ENCODE measurements around the gene STRN. TPM values are rescaled to one million over a fixed set of nuclear protein-coding genes. Genes with fewer than 3 reads are reported as not detected.
"Not testable (repeated sequence)": the region's sequence is repeated elsewhere in the genome, so short reads cannot be mapped to it uniquely, and the experiment has no call there.

Gene STRN, protein sequence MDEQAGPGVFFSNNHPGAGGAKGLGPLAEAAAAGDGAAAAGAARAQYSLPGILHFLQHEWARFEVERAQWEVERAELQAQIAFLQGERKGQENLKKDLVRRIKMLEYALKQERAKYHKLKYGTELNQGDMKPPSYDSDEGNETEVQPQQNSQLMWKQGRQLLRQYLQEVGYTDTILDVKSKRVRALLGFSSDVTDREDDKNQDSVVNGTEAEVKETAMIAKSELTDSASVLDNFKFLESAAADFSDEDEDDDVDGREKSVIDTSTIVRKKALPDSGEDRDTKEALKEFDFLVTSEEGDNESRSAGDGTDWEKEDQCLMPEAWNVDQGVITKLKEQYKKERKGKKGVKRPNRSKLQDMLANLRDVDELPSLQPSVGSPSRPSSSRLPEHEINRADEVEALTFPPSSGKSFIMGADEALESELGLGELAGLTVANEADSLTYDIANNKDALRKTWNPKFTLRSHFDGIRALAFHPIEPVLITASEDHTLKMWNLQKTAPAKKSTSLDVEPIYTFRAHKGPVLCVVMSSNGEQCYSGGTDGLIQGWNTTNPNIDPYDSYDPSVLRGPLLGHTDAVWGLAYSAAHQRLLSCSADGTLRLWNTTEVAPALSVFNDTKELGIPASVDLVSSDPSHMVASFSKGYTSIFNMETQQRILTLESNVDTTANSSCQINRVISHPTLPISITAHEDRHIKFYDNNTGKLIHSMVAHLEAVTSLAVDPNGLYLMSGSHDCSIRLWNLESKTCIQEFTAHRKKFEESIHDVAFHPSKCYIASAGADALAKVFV
- total RNA-seq = 10 to 100 TPM; 30.8 TPM

- H3K9me3 Mint-ChIP-seq = no peaks in the 10 kb centered on the region
- no peaks in the 10 kb centered on the region for H3K27me3 Mint-ChIP-seq
- peak within 1 kb of the TSS; percentile 97 for H3K27ac Mint-ChIP-seq
- H3K4me1 Mint-ChIP-seq = peaks cover 39% of the 10 kb centered on the region
- peaks cover 10% of the 10 kb centered on the region for H3K36me3 Mint-ChIP-seq
- H3K4me3 Mint-ChIP-seq = peak within 1 kb of the TSS; percentile 97
- DNase-seq = peak; percentile 100
These were observed at the start of gene STRN for GRCh38 chr2:36966370-36967235. Gene STRN (minus strand): TSS chr2:36966536. CDS start chr2:36966463, 73 bp downstream.

DNA sequence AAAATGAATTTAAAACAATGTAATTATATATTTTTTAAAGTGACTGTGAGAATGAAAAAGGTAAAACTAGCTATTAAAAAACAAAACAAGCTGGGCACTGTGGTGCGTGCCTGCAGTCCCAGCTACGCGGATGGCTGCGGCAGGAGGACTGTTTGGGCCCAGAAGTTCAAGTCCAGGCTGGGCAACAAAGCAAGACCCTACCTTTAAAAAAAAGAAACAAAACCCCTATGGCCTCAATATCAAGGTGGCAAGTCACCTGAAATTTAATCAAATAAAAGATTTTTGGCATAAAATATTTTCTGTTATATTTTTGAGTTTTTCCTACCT, 46.9 kb upstream of the STRN start:
- no peaks in the 10 kb centered on the region for H3K9me3 Mint-ChIP-seq
- no peak overlapping the region for H3K27ac Mint-ChIP-seq
- H3K27me3 Mint-ChIP-seq = no peaks in the 10 kb centered on the region
- H3K4me3 Mint-ChIP-seq = no peak overlapping the region
- H3K36me3 Mint-ChIP-seq = peaks cover 14% of the 10 kb centered on the region
- H3K4me1 Mint-ChIP-seq = peaks cover 8% of the 10 kb centered on the region
- no peak for DNase-seq

- H3K4me1 Mint-ChIP-seq = peaks cover 8% of the 10 kb centered on the region
- no peaks in the 10 kb centered on the region for H3K9me3 Mint-ChIP-seq
- H3K36me3 Mint-ChIP-seq = peaks cover 14% of the 10 kb centered on the region
- H3K27me3 Mint-ChIP-seq = no peaks in the 10 kb centered on the region
- H3K27ac Mint-ChIP-seq = no peak overlapping the region
- no peak for DNase-seq
- no peak overlapping the region for H3K4me3 Mint-ChIP-seq
These were observed 44.8 kb upstream of the STRN start for GRCh38 chr2:37011130-37011529.

GRCh38 chr2:37005118-37005868, 39.0 kb upstream of the STRN start:
- Mint-ChIP-seq H3K27ac (peak overlapping the region; percentile 64), H3K27me3 (no peaks in the 10 kb centered on the region), H3K4me3 (peak overlapping the region; percentile 30), H3K9me3 (no peaks in the 10 kb centered on the region), H3K4me1 (peaks cover 11% of the 10 kb centered on the region), H3K36me3 (peaks cover 22% of the 10 kb centered on the region)
- no peak for DNase-seq

DNA sequence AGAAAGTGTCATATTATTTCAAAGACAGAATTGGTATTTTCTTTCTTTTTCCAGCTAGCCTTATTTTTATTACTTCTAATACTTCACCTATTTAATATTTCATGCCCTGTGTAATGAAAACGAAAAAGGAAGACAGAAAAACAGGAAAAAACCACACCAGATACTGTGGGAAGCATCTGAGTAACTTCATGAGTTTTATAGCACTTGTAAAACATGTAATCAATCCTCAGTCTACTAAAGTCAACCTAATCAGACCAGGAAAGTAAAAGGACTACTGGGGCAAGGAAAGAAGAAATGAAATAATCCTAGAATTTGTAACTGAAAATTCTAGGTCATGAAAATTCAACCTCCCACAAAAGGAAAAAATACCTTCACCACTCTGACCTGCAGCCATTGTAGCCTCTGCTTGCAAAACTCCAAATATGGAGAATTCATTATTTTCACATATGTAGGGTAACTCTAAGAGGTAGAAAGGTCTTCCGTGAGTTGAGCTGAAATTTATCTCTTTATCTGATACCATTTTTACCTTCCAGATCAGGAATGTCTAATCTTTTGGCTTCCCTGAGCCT, 34.7 kb upstream of the STRN start:
- DNase-seq = no peak
- Mint-ChIP-seq H3K36me3 (peaks cover 28% of the 10 kb centered on the region), H3K27ac (no peak overlapping the region), H3K4me1 (peaks cover 11% of the 10 kb centered on the region), H3K27me3 (no peaks in the 10 kb centered on the region), H3K4me3 (no peak overlapping the region), H3K9me3 (no peaks in the 10 kb centered on the region)

GRCh38 chr2:37000318-37000717, 34.0 kb upstream of the STRN start:
- no peaks in the 10 kb centered on the region for H3K9me3 Mint-ChIP-seq
- H3K27ac Mint-ChIP-seq = no peak overlapping the region
- no peak for DNase-seq

GRCh38 chr2:36999416-36999815, 33.1 kb upstream of the STRN start:
- DNase-seq, H3K27me3 Mint-ChIP-seq, H3K4me1 Mint-ChIP-seq, H3K4me3 Mint-ChIP-seq, H3K9me3 Mint-ChIP-seq, H3K27ac Mint-ChIP-seq: not testable (repeated sequence)
- H3K36me3 Mint-ChIP-seq = peaks cover 20% of the 10 kb centered on the region

More at GRCh38 chr2:37000318-37000717, 34.0 kb upstream of the STRN start:
- H3K4me1 Mint-ChIP-seq = peaks cover 9% of the 10 kb centered on the region
- peaks cover 28% of the 10 kb centered on the region for H3K36me3 Mint-ChIP-seq
- H3K4me3 Mint-ChIP-seq = no peak overlapping the region
- no peaks in the 10 kb centered on the region for H3K27me3 Mint-ChIP-seq

DNA sequence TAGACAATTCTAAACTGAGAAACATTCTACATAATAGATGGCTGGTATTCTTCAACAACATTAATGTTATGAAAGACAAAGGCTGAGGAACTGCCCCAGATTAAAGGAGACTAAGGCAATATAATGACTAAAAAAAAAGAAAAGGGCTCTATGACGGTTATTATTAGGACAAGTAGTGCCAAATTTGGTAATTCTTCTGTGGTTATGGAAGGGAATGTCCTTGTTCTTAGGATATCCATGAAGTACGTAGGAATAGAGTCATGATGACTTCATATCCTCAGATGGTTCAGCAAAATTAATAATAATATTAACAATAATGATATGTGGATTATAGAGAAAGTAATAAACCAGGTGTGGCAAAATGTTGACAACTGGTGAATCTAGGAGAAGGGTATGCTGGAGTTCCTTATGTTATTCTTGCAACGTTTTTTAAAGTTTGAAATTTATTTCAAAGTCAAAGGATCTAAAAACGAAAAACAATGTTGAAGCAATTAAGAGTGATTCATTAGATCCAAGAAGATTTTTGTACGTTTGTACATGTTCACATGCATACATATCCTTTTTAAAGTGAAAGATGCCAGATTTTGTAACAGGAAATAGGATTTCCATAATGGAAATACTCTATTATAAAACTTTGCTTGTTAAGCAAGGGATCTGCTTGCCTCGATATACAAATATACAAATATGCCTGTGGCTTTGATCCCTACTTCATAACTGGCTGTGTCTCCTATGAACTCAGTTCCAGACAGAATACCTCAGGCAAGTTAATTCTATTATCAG, 27.7 kb upstream of the STRN start:
- Mint-ChIP-seq H3K27me3 (no peaks in the 10 kb centered on the region), H3K36me3 (peaks cover 10% of the 10 kb centered on the region)

GRCh38 chr2:36988008-36988407, 21.7 kb upstream of the STRN start:
- no peak overlapping the region for H3K4me3 Mint-ChIP-seq
- no peaks in the 10 kb centered on the region for H3K27me3 Mint-ChIP-seq
- no peaks in the 10 kb centered on the region for H3K4me1 Mint-ChIP-seq
- H3K27ac Mint-ChIP-seq = no peak overlapping the region
- H3K9me3 Mint-ChIP-seq = no peaks in the 10 kb centered on the region
- no peak for DNase-seq
- H3K36me3 Mint-ChIP-seq = peaks cover 7% of the 10 kb centered on the region

More for the DNA sequence above, 27.7 kb upstream of the STRN start:
- no peak for DNase-seq
- Mint-ChIP-seq H3K4me3 (no peak overlapping the region), H3K27ac (no peak overlapping the region), H3K4me1 (no peaks in the 10 kb centered on the region), H3K9me3 (no peaks in the 10 kb centered on the region)

- peaks cover 12% of the 10 kb centered on the region for H3K36me3 Mint-ChIP-seq
- no peak overlapping the region for H3K27ac Mint-ChIP-seq
- H3K9me3 Mint-ChIP-seq = peaks cover 6% of the 10 kb centered on the region
- H3K4me1 Mint-ChIP-seq = no peaks in the 10 kb centered on the region
- H3K4me3 Mint-ChIP-seq = no peak overlapping the region
- no peak for DNase-seq
- H3K27me3 Mint-ChIP-seq = no peaks in the 10 kb centered on the region
These were observed 16.1 kb upstream of the STRN start for GRCh38 chr2:36982467-36982866.

DNA sequence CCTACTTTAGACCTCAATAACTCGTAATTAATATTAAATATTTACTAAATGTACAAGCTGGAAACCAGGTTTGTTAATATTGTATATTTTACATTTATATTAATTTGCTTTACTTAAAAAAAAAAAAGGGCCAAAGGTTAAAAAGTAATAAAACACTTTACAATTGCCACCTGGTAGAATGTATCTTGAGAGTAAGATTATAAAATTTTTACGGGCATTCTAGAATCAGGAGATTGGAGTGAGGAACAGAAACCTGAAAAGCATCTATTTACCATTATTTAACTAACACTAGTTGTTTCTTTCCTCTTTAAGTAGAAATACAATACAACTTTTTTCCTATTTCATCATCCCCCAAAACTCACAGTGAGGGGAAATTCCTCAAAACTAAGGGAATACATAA, 15.6 kb upstream of the STRN start:
- Mint-ChIP-seq H3K4me3 (no peak overlapping the region), H3K9me3 (peaks cover 6% of the 10 kb centered on the region), H3K4me1 (no peaks in the 10 kb centered on the region), H3K27ac (no peak overlapping the region), H3K27me3 (no peaks in the 10 kb centered on the region), H3K36me3 (peaks cover 12% of the 10 kb centered on the region)
- DNase-seq = no peak

DNA sequence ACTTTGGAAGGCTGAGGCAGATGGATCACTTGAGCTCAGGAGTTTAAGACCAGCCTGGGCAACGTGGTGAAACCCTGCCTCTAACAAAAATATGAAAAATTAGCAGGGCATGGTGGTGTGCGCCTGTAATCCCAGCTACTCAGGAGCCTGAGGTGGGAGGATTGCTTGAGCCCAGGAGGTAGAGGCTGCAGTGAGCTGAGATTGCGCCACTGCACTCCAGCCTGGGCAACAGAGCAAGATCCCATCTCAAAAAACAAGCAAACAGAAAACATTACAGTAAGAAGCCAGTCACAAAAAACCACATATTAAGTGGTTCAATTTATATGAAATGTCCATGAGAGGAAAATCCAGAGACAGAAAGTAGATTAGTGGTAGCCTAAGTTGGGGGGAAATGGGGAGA, 12.7 kb upstream of the STRN start:
- not testable (repeated sequence) for H3K4me1 Mint-ChIP-seq, DNase-seq, H3K27me3 Mint-ChIP-seq, H3K9me3 Mint-ChIP-seq, H3K4me3 Mint-ChIP-seq
- Mint-ChIP-seq H3K36me3 (peaks cover 12% of the 10 kb centered on the region), H3K27ac (peak overlapping the region; percentile 2)

GRCh38 chr2:36976065-36976464, 9.7 kb upstream of the STRN start:
- H3K27me3 Mint-ChIP-seq = no peaks in the 10 kb centered on the region
- H3K9me3 Mint-ChIP-seq = peaks cover 6% of the 10 kb centered on the region
- H3K27ac Mint-ChIP-seq = no peak overlapping the region
- no peak for DNase-seq
- no peak overlapping the region for H3K4me3 Mint-ChIP-seq
- H3K4me1 Mint-ChIP-seq = no peaks in the 10 kb centered on the region
- peaks cover 12% of the 10 kb centered on the region for H3K36me3 Mint-ChIP-seq
